SU-DHL-6 (cell line): Measurements from ENCODE around the gene RAD51B.

ENCODE experiments used
- CTCF ChIP-seq: fragments of 200-600 bp; sonication (generic); IDR thresholded peaks from one replicate; pipeline ENCODE4 v1.5.1; 2017; ENCODE audit warnings: antibody characterized with exemption, mild to moderate bottlenecking, low read length, moderate library complexity; ENCODE audit not compliant: insufficient read depth, poor library complexity, severe bottlenecking
- EZH2phosphoT487 ChIP-seq: fragments of 200-600 bp; sonication (generic), shearing (Covaris generic); conservative IDR thresholded peaks from 2 replicates; pipeline ENCODE4 v1.6.1; 2018; ENCODE audit warnings: mild to moderate bottlenecking, antibody characterized with exemption, low read length, moderate library complexity, mixed read lengths

GRCh38 chr14:68398370-68398769 lies 578.8 kb downstream of the RAD51B start:
- no peak for TF ChIP-seq CTCF
- no peak for TF ChIP-seq EZH2phosphoT487
